GM06990 (cell line): ENCODE results near the gene AZU1.

Experiments
- DNase-seq: peaks from one replicate; pipeline ENCODE4 v3.0.0-alpha.2; 2011; ENCODE audit not compliant: insufficient read length; ENCODE audit errors: extremely low read depth
- H3K27me3 ChIP-seq: replicated peaks from 2 replicates; pipeline ENCODE4 v1.6.0; 2011; ENCODE audit warnings: low read length; ENCODE audit not compliant: control insufficient read depth, insufficient read depth
- H3K36me3 ChIP-seq: 2 replicates; pipeline ENCODE4 v1.5.1; 2011; ENCODE audit warnings: low read length; ENCODE audit not compliant: control insufficient read depth, insufficient read depth
- H3K4me3 ChIP-seq: replicated peaks from 2 replicates; pipeline ENCODE4 v1.5.1; 2011; ENCODE audit warnings: low read depth, mild to moderate bottlenecking, control low read depth, low read length
- TF ChIP-seq, protein P1 (sequence below): IDR thresholded peaks from 2 replicates; pipeline ENCODE4 v1.5.1; 2011; ENCODE audit warnings: low read length, control low read depth, mild to moderate bottlenecking, inconsistent platforms; ENCODE audit not compliant: insufficient read depth, poor library complexity, severe bottlenecking

The AZU1 gene

DNA sequence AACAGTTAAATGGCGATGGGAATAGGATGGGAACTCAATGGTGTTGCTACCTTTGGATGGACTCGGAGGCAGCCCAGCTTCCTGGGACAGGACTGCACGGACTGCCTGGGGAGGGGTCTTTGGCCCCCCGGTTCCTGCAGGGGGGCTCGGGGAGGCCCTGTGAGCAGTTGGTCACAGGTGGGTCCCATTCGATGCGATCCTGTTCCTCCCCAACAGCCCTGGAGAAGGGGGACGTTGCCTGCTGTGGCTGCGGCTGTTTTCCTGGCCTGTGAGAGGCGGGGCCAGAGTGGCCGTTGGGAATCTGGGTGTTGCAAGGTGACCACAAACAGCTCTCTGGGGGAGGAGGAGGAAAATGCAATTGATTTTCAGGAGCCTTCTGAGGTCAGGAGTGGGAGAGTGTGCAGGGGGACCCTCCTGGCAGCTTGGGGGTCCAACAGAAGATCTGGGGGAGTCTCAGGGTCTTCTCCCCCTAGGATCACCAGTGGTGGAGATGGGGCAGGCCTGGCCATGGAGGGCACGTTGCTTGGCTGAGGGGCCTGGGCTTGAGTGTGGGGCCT is 4.0 kb upstream of the AZU1 start:
- no peak overlapping the region for H3K4me3 ChIP-seq
- no peaks in the 10 kb centered on the region for H3K27me3 ChIP-seq
- TF ChIP-seq, protein P1, sequence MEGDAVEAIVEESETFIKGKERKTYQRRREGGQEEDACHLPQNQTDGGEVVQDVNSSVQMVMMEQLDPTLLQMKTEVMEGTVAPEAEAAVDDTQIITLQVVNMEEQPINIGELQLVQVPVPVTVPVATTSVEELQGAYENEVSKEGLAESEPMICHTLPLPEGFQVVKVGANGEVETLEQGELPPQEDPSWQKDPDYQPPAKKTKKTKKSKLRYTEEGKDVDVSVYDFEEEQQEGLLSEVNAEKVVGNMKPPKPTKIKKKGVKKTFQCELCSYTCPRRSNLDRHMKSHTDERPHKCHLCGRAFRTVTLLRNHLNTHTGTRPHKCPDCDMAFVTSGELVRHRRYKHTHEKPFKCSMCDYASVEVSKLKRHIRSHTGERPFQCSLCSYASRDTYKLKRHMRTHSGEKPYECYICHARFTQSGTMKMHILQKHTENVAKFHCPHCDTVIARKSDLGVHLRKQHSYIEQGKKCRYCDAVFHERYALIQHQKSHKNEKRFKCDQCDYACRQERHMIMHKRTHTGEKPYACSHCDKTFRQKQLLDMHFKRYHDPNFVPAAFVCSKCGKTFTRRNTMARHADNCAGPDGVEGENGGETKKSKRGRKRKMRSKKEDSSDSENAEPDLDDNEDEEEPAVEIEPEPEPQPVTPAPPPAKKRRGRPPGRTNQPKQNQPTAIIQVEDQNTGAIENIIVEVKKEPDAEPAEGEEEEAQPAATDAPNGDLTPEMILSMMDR = no peak
- no peaks in the 10 kb centered on the region for H3K36me3 ChIP-seq
- DNase-seq = no peak

DNA sequence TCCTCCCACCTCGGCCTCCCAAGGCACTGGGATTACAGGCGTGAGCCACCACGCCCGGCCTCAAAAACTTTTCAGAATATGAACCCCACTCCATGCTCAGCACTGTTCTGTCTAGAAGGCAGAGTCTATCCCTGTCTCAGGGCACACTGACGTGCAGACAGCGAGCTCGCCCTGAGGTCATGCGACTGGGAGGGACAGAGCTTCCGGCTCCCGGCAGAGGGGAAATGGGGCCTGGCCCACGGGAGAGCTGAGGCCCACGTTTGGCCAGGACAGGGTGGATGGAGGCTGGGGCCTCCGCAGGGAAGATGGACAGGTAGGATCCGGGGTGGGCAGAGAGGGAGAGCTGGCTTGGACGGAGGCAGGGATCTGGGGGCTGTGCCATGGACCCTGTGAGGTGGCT is 2.8 kb upstream of the AZU1 start:
- H3K4me3 ChIP-seq = no peak overlapping the region
- no peak for DNase-seq
- TF ChIP-seq, protein P1 = no peak
- H3K27me3 ChIP-seq = no peaks in the 10 kb centered on the region
- H3K36me3 ChIP-seq = no peaks in the 10 kb centered on the region

DNA sequence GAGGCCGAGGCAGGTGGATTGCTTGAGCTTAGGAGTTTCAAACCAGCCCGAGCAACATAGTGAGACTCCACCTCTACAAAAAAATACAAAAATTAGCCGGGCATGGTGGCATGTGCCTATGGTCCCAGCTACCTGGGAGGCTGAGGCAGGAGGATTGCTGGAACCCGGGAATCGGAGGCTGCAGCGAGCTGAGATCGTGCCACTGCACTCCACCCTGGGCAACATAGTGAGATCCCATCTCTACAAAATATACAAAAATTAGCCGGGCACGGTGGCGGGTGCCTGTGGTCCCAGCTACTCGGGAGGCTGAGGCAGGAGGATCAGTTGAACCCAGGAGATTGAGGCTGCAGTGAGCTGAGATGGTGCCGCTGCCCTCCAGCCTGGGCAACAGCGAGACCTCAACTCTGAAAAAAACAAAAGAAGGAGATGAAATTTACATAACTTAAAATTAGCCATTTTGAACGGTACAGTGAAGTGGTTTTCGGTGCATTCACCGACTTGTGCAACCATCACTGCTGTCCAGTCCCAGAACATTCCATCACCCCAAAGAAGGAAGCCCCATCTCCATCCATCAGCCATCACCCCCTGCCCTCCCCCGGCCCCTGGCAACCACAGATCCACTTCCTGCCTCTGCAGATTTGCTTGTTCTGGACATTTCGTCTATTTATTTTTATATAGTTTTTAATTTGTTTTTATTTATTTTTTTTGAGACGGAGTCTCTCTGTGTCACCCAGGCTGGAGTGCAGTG is 1.6 kb upstream of the AZU1 start:
- TF ChIP-seq, protein P1 = no peak
- Histone ChIP-seq H3K36me3 (no peaks in the 10 kb centered on the region), H3K27me3 (no peaks in the 10 kb centered on the region), H3K4me3 (no peak overlapping the region)
- no peak for DNase-seq

DNA sequence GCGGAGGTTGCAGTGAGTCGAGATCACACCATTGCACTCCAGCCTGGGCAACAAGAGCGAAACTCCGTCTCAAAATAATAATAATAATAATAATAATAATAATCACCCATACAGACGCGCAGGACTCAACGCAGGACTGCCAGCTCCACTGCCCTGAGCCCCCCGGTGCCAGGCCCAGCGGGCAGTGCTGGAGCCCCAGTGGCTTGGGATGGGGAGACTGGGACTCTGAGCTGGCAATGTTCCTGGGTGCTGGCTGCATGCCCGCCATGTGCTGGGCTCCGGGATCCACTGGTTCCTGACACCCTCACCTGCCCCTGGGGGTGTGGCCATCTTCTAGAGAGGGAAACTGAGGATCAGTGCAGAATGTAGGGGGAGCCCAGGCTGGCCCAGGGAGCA is 325 bp upstream of the AZU1 start:
- TF ChIP-seq, protein P1 = no peak
- Histone ChIP-seq H3K36me3 (no peaks in the 10 kb centered on the region), H3K27me3 (no peaks in the 10 kb centered on the region), H3K4me3 (no peak overlapping the region)
- no peak for DNase-seq

DNA sequence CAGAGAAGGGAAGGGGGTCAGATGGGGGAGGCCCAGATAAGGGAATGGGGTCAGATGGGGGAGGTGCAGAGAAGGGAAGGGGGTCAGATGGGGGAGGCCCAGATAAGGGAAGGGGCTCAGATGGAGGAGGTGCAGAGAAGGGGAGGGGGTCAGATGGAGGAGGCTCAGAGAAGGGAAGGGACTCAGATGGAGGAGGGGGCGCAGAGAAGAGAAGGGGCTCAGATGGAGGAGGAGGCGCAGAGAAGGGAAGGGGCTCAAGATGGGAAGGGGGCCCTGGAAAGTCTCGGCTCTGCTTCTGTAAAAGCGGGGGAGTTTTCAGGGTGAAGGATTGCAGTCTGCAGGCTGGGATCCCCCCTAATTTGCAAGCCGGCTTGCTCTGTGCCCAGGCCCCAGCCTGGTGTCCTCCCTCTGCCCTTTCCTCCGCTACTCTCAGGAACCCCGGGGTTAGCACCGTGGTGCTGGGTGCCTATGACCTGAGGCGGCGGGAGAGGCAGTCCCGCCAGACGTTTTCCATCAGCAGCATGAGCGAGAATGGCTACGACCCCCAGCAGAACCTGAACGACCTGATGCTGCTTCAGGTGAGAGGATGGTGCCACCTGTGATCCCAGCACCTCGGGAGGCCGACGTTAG is 1.6 kb downstream of the AZU1 start:
- no peaks in the 10 kb centered on the region for H3K36me3 ChIP-seq
- no peak overlapping the region for H3K4me3 ChIP-seq
- no peaks in the 10 kb centered on the region for H3K27me3 ChIP-seq
- TF ChIP-seq, protein P1 = no peak
- DNase-seq = no peak
